DND-41 (cell line): ENCODE data around the gene THSD4.

ENCODE experiments used
- EZH2 ChIP-seq: IDR thresholded peaks from 3 replicates; pipeline ENCODE4 v1.6.1; 2012; ENCODE audit warnings: borderline replicate concordance, low read depth, mild to moderate bottlenecking, moderate library complexity, low read length, inconsistent platforms; ENCODE audit not compliant: severe bottlenecking
- TF ChIP-seq, protein P1 (sequence below): IDR thresholded peaks from 2 replicates; pipeline ENCODE4 v1.5.1; 2012; ENCODE audit warnings: borderline replicate concordance, low read length, moderate library complexity, mild to moderate bottlenecking; ENCODE audit not compliant: poor library complexity, severe bottlenecking; ENCODE audit errors: extremely low read depth

DNA sequence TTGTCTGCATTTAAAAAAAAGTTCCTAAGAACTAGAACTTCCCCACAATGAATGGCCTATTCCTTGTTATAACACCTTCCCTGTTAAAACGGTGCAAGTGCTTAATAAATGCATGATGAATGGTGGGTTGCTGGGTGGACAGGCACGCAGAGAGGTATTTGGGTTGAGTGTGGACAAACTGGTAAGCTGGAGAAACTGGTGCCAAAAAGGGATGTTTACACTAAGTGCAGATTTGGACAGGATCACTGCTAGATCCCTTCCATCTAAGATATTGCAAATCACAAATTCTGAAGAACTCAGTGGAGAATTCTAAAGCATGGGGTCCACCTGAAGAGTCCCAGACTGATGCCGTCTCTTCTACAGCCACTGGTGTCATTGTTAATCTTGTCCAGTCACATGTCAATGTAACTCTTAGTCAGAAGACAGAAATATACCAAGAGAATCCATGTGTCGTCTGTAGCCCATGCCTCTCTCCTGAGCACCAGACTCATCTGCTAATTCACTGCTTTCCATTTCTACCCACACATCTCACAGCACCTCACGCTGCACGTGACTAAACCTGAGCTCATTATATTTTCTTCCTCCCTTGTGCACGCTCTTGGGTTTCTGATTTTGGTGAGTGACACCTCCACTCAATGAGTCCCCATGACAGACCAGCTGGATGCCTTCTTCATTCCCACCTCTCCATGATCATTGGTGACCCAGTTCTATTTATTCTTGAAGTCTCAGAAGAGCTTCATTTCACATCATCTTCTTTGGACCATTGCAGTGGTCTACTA lies 328.9 kb downstream of the THSD4 start:
- TF ChIP-seq, protein P1, sequence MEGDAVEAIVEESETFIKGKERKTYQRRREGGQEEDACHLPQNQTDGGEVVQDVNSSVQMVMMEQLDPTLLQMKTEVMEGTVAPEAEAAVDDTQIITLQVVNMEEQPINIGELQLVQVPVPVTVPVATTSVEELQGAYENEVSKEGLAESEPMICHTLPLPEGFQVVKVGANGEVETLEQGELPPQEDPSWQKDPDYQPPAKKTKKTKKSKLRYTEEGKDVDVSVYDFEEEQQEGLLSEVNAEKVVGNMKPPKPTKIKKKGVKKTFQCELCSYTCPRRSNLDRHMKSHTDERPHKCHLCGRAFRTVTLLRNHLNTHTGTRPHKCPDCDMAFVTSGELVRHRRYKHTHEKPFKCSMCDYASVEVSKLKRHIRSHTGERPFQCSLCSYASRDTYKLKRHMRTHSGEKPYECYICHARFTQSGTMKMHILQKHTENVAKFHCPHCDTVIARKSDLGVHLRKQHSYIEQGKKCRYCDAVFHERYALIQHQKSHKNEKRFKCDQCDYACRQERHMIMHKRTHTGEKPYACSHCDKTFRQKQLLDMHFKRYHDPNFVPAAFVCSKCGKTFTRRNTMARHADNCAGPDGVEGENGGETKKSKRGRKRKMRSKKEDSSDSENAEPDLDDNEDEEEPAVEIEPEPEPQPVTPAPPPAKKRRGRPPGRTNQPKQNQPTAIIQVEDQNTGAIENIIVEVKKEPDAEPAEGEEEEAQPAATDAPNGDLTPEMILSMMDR: no peak
- no peak for TF ChIP-seq EZH2
